Activated CD8-positive, alpha-beta T cell treated with anti-CD3 and anti-CD28 coated beads for 36 hours (primary cell): ENCODE data around the gene OBSCN. TPM values are rescaled to one million over a fixed set of nuclear protein-coding genes. Genes with fewer than 3 reads are reported as not detected.

ENCODE experiments used
- ATAC-seq: fragments of 200-7000 bp; cut with Tn5 transposase; one replicate; pipeline ENCODE4 v1.10.0; 2021; ENCODE audit warnings: mild to moderate bottlenecking, moderate library complexity
- CTCF ChIA-PET: fragments of 350-600 bp; sonication (Branson Sonifier 250); formaldehyde crosslinking; loops from one replicate; lab custom pipeline; 2021; ENCODE audit warnings: antibody characterized with exemption; lab: Charles Lee
- POLR2A ChIA-PET: fragments of 350-600 bp; sonication (Branson Sonifier 250); formaldehyde crosslinking; loops from one replicate; lab custom pipeline; 2021; ENCODE audit warnings: antibody characterized with exemption; lab: Charles Lee
- DNase-seq: peaks from one replicate; pipeline ENCODE4 v3.0.0-alpha.2; 2020
- H3K27ac Mint-ChIP-seq: one replicate; pipeline ENCODE4 v1.8.0; 2021; ENCODE audit warnings: mild to moderate bottlenecking, mixed read lengths
- H3K27me3 Mint-ChIP-seq: one replicate; pipeline ENCODE4 v1.8.0; 2021; ENCODE audit warnings: mixed read lengths
- H3K36me3 Mint-ChIP-seq: one replicate; pipeline ENCODE4 v1.8.0; 2021; ENCODE audit warnings: low read depth, mixed read lengths
- H3K4me1 Mint-ChIP-seq: one replicate; pipeline ENCODE4 v1.8.0; 2021; ENCODE audit warnings: low read depth, mixed read lengths
- H3K4me3 Mint-ChIP-seq: one replicate; pipeline ENCODE4 v1.8.0; 2021; ENCODE audit warnings: mild to moderate bottlenecking, moderate library complexity, mixed read lengths
- H3K9me3 Mint-ChIP-seq: one replicate; pipeline ENCODE4 v1.8.0; 2021; ENCODE audit warnings: mixed read lengths
- CTCF ChIP-seq: fragments of 200-600 bp; IDR thresholded peaks from one replicate; pipeline ENCODE4 v1.8.0; 2022; ENCODE audit warnings: antibody characterized with exemption, mild to moderate bottlenecking
- intact Hi-C: fragments of 100-400 bp; cut with micrococcal nuclease; formaldehyde crosslinking; loops from one replicate; pipeline ENCODE4 v1.10.0; 2022
- total RNA-seq, 2 experiments: library from RNA; stranded (reverse); gene quantifications; one replicate each; pipeline ENCODE4 v1.2.3, GENCODE V29; 2021

Gene OBSCN
- total RNA-seq, 2 experiments from 2014 or later = 21.6 to 23.7 TPM

DNA sequence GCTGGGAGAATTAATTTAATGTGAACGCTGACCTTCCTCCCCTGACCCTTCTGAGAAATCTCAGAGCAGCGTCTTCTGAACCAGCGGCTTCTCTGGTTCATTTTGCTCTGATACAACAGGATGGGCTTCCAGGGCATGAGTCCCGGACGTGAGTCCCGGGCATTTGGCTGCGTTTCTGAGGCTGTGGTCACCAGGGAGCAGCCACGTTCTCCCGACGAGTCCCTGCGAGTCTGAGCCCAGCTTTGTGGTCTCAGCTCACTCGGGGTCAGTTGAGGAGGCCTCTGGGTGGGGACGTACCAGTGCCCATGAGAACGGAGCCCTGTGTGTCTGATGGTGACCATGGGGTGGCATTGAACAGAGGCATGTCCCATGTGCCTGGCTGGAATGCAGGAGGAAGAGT, 17.7 kb upstream of the OBSCN start:
- H3K27ac Mint-ChIP-seq = no peak overlapping the region
- no peaks in the 10 kb centered on the region for H3K27me3 Mint-ChIP-seq
- intact Hi-C loops = no loop called here
- ChIA-PET CTCF (interaction anchor here (0.8 kb wide), 1 partner anchor 10 kb away, joined by 3 read pairs; no protein-coding TSS in a partner anchor), POLR2A (no interaction called here)
- no peaks in the 10 kb centered on the region for H3K9me3 Mint-ChIP-seq
- H3K4me3 Mint-ChIP-seq = no peak overlapping the region
- DNase-seq (no peak), ATAC-seq (no peak)
- peaks cover 13% of the 10 kb centered on the region for H3K4me1 Mint-ChIP-seq
- no peaks in the 10 kb centered on the region for H3K36me3 Mint-ChIP-seq
- no peak for TF ChIP-seq CTCF

DNA sequence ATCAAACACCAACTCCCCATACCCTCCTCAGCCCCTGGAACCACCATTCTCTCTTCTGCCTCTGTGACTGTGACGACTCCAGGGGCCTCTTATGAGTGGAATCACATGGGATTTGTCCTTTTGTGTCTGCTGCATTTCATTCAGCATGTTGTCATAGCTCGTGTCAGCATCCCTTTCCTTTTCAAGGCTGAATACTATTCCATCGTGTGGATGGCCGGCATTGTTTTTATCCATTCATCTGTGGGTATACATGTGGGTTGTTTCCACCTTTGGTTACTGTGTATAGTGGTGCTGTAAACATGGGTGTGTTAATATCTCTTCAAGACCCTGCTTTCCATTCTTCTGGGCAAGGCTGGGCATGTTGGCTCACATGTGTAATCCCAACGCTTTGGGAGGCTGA, 17.1 kb upstream of the OBSCN start:
- H3K27ac Mint-ChIP-seq = no peak overlapping the region

DNA sequence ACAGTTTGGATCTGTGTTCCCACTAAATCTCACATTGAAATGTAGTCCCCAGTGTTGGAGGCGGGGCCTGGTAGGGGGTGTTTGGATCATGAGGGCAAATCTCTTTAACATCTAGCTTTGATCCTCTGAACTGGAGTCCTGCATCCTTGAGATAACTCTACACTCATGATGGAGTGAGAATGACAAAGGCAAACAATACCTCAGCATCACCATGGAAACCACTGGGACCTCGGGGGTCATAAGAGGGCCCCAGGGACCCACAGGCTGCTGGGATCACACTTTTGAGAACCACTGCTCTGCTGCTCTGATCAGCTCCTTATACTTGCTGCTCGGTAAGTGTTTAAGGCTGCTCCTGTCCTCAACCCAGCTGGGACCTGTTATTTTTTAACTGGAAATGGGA, 13.4 kb upstream of the OBSCN start:
- intact Hi-C loops = no loop called here
- DNase-seq = no peak
- Mint-ChIP-seq H3K27ac (no peak overlapping the region), H3K4me3 (no peak overlapping the region), H3K36me3 (peaks cover 14% of the 10 kb centered on the region), H3K9me3 (peaks cover 7% of the 10 kb centered on the region), H3K4me1 (no peaks in the 10 kb centered on the region), H3K27me3 (no peaks in the 10 kb centered on the region)
- TF ChIP-seq CTCF = no peak
- ATAC-seq = no peak
- ChIA-PET CTCF (no interaction called here), POLR2A (no interaction called here)

More for the DNA sequence above, 17.1 kb upstream of the OBSCN start:
- H3K36me3 Mint-ChIP-seq = no peaks in the 10 kb centered on the region
- no peaks in the 10 kb centered on the region for H3K27me3 Mint-ChIP-seq
- no peaks in the 10 kb centered on the region for H3K9me3 Mint-ChIP-seq
- TF ChIP-seq CTCF = no peak
- intact Hi-C loops = no loop called here
- CTCF ChIA-PET = no interaction called here
- peaks cover 8% of the 10 kb centered on the region for H3K4me1 Mint-ChIP-seq
- ATAC-seq (no peak), DNase-seq (no peak)
- POLR2A ChIA-PET = no interaction called here
- no peak overlapping the region for H3K4me3 Mint-ChIP-seq

DNA sequence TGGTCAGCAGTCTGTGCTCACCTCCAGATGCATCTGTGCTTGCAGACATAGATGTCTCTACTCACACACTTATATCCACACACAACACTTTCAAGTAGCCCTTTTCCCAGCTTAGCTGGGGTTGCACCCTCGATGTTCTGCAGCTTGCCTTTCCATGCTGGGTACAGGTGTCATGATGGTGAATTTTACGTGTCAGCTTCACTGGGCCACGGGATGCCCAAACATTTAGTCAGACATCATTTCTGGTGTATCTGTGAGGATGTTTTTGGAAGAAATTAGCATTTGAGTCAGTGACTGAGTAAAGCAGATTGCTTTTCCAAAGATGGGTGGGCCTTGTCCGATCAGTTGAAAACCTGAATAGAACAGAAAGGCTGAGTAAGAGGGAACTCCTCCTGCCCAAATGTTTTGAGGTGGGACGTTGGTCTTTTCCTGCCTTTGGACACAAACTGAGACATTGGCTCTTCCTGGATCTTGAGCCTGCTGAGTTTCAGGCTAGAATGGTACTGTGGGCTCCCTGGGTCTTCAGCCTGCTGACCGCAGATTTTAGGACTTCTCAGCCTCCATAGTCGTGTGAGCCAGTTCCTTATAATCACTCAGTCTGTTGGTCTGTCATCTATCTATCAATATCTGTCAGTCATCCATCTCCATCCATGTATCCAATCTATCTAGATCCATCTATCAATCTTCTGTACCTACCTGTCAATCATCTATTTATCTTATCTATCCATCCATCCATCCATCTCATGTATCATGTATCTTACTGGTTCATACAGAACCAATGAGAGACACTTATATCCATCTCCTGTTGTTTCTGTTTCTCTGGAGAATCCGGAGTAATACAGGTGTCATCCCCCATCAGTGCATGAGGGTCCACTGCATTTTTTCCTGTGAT, 12.7 kb upstream of the OBSCN start:
- no peak overlapping the region for H3K4me3 Mint-ChIP-seq
- ATAC-seq = no peak
- peaks cover 12% of the 10 kb centered on the region for H3K9me3 Mint-ChIP-seq
- intact Hi-C loops = no loop called here
- H3K36me3 Mint-ChIP-seq = peaks cover 19% of the 10 kb centered on the region
- no peaks in the 10 kb centered on the region for H3K4me1 Mint-ChIP-seq
- POLR2A ChIA-PET = no interaction called here
- no peaks in the 10 kb centered on the region for H3K27me3 Mint-ChIP-seq
- no peak overlapping the region for H3K27ac Mint-ChIP-seq
- no peak for TF ChIP-seq CTCF
- CTCF ChIA-PET = no interaction called here
- no peak for DNase-seq

DNA sequence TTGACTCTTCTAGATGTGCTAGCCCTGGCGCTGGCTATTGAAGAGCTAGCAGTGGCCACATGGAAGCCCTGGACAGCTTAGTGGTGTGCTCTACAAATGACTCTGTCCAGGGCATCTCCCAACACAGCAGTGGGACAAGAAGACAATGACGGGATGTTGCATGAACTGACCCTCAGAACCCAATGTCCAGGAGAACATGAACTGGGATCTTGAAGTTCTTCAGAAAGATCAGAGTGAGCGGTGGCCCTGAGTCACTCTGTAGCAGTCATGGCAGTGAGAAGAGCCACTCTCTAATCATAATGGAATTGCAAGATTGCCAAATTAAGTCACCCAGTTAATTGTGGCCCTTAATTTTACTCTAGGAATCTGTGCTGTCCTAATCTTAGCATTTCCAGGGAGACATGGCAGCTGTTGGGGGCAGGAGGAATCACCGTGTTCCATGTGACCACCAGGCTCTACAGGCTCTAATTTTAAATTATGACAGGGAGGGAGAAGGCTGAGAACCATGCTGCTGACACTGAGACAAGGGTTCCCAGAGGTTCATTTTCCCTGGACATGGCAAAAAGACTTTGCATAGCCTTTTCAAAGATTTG, 10.2 kb upstream of the OBSCN start:
- Mint-ChIP-seq H3K27me3 (no peaks in the 10 kb centered on the region), H3K27ac (no peak overlapping the region), H3K36me3 (peaks cover 24% of the 10 kb centered on the region), H3K4me3 (no peak overlapping the region), H3K4me1 (no peaks in the 10 kb centered on the region), H3K9me3 (peaks cover 13% of the 10 kb centered on the region)
- ATAC-seq (no peak), DNase-seq (no peak)
- ChIA-PET CTCF (interaction anchor here (0.9 to 1.0 kb wide), 2 partner anchors 15 to 16 kb away, joined by 3 read pairs; no protein-coding TSS in a partner anchor), POLR2A (no interaction called here)
- TF ChIP-seq CTCF = no peak
- intact Hi-C loops = no loop called here
